MG63 (cell line): ENCODE data around the gene ANKRD36C. TPM values are rescaled to one million over a fixed set of nuclear protein-coding genes. Genes with fewer than 3 reads are reported as not detected.
"Not testable (repeated sequence)": the region's sequence is repeated elsewhere in the genome, so short reads cannot be mapped to it uniquely, and the experiment has no call there.

Experiments used
- DNase-seq: peaks from one replicate; pipeline ENCODE4 v3.0.0-alpha.2; 2020
- H3K27me3 ChIP-seq: fragments of 250-450 bp; sonication (Bioruptor Pico); 2 replicates; pipeline ENCODE4 v1.5.1; 2020; ENCODE audit warnings: mild to moderate bottlenecking, moderate library complexity
- H3K36me3 ChIP-seq: fragments of 250-450 bp; sonication (Bioruptor Pico); 2 replicates; pipeline ENCODE4 v1.5.1; 2020; ENCODE audit warnings: mild to moderate bottlenecking, moderate library complexity
- H3K4me3 ChIP-seq: fragments of 250-450 bp; sonication (Bioruptor Pico); 2 replicates; pipeline ENCODE4 v1.5.1; 2020; ENCODE audit warnings: mild to moderate bottlenecking, moderate library complexity
- H3K9me3 ChIP-seq: fragments of 250-450 bp; sonication (Bioruptor Pico); 2 replicates; pipeline ENCODE4 v1.5.1; 2020; ENCODE audit warnings: mild to moderate bottlenecking, moderate library complexity
- total RNA-seq: library from RNA; depleted of rRNA; stranded (reverse); fragments of >200 nt; shearing (Covaris generic); gene quantifications from 2 replicates; pipeline ENCODE4 v1.2.3, GENCODE V29; 2014; ENCODE audit warnings: low replicate concordance; rRNA removed

The ANKRD36C gene
- 6.1 and 10.3 TPM in 2 replicates for total RNA-seq

DNA sequence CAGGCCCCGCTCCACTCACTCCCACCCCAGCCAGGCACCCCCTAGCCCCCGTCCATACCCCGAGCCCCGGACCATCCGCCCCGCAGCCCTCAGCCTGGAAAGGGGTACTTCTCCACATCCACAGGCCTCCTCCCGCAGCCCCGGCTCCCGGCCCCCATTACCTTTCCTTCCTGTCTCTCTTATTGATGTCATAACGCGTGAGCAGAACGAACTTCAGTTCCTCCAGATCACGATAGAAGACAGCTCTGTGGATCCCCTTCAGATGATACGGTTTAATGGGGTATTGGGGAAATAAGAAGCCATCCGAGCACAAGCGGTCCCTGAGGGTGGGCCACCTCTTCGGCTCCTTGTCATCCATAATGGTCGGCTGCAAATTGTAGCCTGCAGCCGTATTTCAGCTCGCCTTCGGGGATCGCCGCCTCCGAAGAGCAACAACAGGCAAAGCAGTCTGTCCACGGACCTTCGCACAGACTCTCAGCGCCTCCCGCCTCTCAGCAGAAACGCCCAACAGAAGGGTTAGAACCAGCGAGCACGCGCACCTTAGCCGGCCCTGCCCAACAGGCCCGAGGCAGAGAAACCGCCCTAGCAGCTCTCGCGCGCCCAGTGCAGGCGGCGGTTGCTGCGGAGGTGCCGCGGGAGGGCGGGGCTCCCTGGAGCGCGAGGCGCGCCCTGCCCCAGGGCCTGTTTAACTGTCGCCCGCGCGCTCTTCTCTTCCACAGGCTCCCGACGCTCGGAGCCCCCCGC lies at the start of gene ANKRD36C:
Gene ANKRD36C (minus strand): TSS at position 474 of the 744 bp plus-strand sequence. CDS start 116 bp downstream, at position 358.
- DNase-seq: peak; percentile 40
- H3K4me3 ChIP-seq: peak within 1 kb of the TSS; percentile 86
- not testable (repeated sequence) for H3K9me3 ChIP-seq, H3K27me3 ChIP-seq, H3K36me3 ChIP-seq

- not testable (repeated sequence) for DNase-seq, H3K36me3 ChIP-seq, H3K9me3 ChIP-seq, H3K4me3 ChIP-seq, H3K27me3 ChIP-seq
Measured at GRCh38 chr2:96035554-96035953, 43.9 kb upstream of the ANKRD36C start.

DNA sequence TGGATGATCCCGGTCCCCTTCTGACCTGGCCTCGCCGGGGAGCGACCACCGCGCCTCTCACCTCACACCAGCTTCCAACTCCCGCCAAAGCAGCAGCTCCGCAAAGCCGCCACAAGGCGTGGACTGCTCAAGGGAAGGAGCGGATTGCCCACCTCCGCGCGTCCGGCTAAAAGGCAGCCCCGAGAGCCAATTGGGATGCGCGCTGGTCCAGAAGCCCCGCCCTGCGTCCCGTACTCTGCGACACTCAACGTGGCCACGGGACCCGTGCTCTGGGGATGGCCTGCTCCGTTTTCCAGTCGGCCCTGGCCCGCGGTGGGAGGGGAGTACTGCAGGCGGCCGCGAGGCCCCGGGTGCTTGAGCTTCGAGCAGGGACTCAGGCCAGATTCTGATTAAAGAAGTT lies 43.2 kb upstream of the ANKRD36C start, which contains the start of gene GPAT2:
Gene GPAT2 (minus strand): TSS at position 125 of the 400 bp plus-strand sequence. CDS start 2,557 bp downstream, outside the sequence.
- H3K36me3 ChIP-seq, H3K4me3 ChIP-seq, H3K27me3 ChIP-seq, H3K9me3 ChIP-seq, DNase-seq: not testable (repeated sequence)

DNA sequence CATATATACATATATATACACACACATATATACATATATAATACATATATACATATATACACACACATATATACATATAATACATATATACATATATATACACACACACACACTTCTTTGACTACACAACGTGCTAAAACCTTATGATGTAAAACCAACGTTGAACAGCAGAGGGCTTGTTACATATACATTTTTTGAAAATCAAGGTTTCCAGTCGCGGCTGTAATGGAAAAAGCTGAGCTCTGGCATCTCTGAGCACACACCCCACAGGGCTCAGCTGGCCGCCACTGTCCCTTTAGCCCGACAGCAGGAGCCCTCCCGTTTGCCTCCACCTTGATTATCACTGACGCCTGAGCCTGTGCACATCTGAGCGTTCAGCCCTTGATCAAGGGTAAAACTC lies 42.4 kb upstream of the ANKRD36C start:
- DNase-seq, H3K9me3 ChIP-seq, H3K27me3 ChIP-seq, H3K36me3 ChIP-seq, H3K4me3 ChIP-seq: not testable (repeated sequence)

DNA sequence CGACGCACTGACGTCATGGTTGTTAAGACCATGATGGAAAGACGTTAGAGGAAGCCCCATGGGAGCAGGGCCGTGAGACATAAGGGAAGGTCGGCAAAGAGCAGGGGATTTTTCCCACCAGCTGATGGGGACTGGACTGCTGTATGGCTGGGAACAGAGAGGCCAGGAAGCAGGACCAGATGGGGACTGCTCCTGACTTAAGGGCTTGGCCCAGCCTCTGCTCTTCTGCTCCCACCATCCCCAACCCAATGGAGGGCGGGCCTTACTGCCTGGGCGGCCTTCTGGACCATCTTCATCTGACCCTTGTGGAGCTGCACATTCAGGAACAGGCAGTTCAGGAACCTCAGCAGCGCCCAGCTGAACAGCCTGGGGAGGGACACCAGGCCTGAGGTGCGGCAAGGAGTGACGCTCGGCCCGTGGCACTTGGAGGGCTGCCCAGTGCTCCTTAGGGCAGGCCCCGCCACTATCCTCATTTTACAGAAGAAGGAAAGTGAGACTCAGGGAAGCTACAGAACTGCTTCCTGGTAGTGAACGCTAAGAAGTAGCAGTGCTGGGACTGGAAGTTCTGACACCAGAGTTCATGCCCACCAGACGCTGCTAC lies 36.2 kb upstream of the ANKRD36C start:
- not testable (repeated sequence) for H3K9me3 ChIP-seq, H3K4me3 ChIP-seq, H3K36me3 ChIP-seq, H3K27me3 ChIP-seq, DNase-seq

DNA sequence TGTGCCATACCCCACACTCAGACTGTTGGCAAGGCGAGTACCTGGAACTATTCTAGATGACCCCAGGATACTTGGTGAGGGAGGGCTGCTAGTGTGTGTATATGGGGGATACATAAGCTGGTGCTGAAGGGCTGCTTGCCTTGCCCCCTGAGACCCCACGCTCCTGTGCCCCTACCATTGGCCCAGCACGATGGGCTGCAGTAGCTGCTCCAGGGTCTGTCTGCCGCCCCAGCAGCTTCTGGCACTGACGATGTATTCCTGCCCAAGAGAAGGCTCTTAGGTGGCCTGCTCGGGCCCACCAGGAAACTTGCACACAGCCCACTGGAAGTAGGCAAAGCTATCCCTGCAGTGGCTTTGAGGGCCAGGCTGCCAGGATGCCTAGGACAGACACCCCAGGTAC lies 34.1 kb upstream of the ANKRD36C start:
- DNase-seq, H3K27me3 ChIP-seq, H3K4me3 ChIP-seq, H3K9me3 ChIP-seq, H3K36me3 ChIP-seq: not testable (repeated sequence)

DNA sequence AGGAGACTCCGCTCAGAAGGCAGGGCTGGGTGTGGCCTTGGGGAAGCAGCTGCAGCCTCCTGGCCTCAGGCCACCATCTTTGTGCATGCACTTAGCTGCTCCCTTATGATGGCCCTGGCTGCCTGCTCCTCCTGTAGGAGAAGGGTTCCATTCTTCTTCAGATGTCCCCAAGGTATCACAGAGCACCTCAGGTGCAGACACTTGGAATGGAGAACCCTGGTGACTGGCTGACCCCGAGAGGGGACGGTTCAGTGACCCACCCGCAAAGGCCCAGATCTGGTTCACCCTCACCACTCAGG lies 33.5 kb upstream of the ANKRD36C start:
- H3K27me3 ChIP-seq: no peaks in the 10 kb centered on the region
- H3K36me3 ChIP-seq: no peaks in the 10 kb centered on the region
- H3K4me3 ChIP-seq: no peak overlapping the region
- no peak for DNase-seq
- H3K9me3 ChIP-seq: no peaks in the 10 kb centered on the region

- Histone ChIP-seq H3K27me3 (no peaks in the 10 kb centered on the region), H3K4me3 (no peak overlapping the region), H3K36me3 (no peaks in the 10 kb centered on the region), H3K9me3 (no peaks in the 10 kb centered on the region)
- no peak for DNase-seq
Measured at GRCh38 chr2:96024336-96025193, 32.9 kb upstream of the ANKRD36C start.

DNA sequence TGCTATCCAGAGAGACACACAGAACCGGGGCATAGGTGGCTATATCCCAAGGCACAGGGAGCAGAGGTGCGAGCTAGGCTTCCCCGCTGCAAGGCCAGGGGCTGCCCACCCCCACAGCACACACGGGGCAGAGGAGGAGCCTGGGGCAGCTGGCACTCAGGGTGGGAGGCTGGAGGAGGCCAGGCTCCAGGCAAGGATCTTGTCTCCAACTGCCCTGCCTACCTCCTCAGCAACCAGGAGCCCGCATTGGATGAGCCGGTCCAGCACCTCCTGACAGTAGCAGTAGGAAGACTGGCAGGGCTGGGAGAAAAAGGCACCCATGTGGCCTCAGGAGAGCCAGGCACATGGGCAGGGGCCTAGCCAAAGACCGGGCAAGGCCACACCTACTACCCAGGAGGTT lies 32.1 kb upstream of the ANKRD36C start:
- not testable (repeated sequence) for H3K4me3 ChIP-seq, H3K9me3 ChIP-seq, H3K36me3 ChIP-seq, H3K27me3 ChIP-seq, DNase-seq

DNA sequence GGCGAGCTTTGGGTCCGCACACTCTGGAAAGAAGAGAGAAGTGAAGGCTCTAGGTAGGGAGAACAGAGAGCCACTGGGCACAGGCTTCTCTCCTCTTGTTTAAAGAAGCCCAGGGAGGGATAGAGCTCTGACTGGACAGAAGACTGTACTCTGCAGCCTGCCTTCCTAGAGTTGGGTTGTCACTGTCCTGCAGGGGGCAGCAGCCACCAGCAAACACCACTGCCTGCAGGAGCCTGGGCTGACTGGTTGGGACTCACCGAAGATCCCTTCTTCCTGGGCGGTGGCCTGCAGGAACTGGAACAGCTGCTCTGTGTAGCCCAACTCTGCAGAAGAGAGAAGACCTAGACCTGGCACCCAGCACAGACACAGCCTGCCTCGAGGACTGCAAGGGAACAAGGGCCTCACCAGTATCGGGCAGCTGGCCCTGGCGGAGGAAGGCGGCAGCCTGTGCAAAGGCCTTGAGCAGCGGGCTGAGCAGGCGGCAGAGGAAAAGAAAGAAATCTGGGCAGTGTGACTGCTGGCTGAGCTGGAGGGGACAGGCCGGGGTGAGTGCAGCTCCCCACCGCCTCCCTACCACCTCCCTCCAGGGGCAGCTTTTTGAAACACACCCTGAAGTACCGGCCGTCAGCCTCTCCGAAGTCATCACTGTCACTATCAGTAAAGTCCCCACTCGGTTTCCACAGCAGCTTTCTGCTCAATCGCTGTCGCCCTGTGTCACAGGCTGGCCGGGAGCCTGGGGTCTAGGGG lies 31.2 kb upstream of the ANKRD36C start:
- H3K36me3 ChIP-seq, H3K4me3 ChIP-seq, H3K9me3 ChIP-seq, H3K27me3 ChIP-seq: not testable (repeated sequence)
- DNase-seq: peak; percentile 72

GRCh38 chr2:96022126-96022525 lies 30.5 kb upstream of the ANKRD36C start:
- not testable (repeated sequence) for H3K4me3 ChIP-seq, H3K27me3 ChIP-seq, DNase-seq, H3K9me3 ChIP-seq, H3K36me3 ChIP-seq

DNA sequence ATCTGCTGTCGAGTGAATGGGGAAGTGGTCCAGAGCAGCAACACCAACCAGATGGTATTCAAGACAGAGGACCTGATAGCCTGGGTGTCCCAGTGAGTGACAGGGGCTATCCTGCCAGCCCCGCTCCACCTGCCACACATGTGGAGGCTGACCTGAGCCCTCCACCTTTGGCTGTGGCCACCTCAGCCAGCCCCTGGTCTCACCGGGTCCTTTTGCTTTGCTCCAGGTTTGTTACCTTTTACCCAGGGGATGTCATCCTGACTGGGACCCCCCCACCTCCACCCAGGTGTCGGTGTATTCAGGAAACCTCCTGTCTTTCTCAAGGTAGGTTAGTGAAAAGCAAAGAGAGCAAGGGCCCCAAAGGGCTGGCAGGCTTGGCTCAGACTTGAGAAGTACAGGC lies 29.5 kb upstream of the ANKRD36C start:
- not testable (repeated sequence) for DNase-seq, H3K4me3 ChIP-seq

DNA sequence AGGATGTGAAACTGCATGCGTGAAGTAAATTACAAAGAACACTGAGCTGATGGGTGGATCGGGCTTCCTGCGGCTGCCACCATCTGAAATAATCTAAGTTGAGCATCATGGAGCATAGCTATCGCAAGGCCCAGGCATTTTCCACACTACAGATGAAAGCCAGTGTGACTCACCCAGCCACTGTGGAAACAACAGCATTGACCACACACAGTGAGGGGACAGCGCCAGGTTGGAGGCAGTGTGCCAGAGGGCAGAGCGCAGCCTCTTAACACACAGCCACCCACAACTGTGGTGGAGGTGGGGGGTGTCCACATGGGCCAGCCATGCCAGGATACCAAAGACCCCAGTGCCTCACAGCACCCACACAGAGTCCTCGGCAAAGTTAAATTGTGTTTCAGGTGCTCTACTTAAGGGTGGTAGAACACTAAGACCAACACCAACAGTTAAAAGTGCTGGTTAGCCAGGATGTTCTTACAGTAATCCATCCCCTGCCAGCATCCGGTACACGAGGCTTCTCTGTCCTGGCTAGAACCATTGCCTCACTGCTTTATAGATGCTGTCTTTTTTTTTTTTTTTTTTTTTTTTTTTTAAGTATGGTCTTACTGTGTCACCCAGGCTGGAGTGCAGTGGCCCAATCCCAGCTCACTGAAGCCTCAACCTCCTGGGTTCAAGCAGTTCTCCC lies 28.4 kb upstream of the ANKRD36C start:
- H3K4me3 ChIP-seq, H3K36me3 ChIP-seq, H3K27me3 ChIP-seq, H3K9me3 ChIP-seq, DNase-seq: not testable (repeated sequence)

More for the DNA sequence above, 29.5 kb upstream of the ANKRD36C start:
- H3K9me3 ChIP-seq, H3K27me3 ChIP-seq, H3K36me3 ChIP-seq: not testable (repeated sequence)

DNA sequence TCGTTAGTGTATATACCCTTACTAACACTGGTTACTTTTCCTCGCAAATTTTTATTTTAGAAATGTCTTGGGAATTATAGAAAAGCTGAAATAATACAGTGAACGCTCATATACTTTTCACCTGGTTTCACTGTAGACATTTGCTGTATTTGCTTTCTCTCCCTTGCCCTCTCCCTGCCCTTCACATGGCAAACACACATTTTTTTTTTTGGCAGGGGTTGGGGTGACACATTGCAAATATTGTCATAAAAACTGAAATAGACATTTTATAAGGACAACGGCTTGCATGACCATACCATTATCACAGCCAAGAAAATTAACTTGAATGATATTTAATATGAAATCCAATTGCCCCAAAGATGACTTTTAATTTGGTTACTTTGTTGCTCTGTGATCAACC lies 24.7 kb upstream of the ANKRD36C start:
- not testable (repeated sequence) for DNase-seq, H3K27me3 ChIP-seq, H3K36me3 ChIP-seq, H3K9me3 ChIP-seq, H3K4me3 ChIP-seq

- DNase-seq, H3K4me3 ChIP-seq, H3K9me3 ChIP-seq, H3K27me3 ChIP-seq, H3K36me3 ChIP-seq: not testable (repeated sequence)
Measured at GRCh38 chr2:96012792-96013264, 21.2 kb upstream of the ANKRD36C start.

DNA sequence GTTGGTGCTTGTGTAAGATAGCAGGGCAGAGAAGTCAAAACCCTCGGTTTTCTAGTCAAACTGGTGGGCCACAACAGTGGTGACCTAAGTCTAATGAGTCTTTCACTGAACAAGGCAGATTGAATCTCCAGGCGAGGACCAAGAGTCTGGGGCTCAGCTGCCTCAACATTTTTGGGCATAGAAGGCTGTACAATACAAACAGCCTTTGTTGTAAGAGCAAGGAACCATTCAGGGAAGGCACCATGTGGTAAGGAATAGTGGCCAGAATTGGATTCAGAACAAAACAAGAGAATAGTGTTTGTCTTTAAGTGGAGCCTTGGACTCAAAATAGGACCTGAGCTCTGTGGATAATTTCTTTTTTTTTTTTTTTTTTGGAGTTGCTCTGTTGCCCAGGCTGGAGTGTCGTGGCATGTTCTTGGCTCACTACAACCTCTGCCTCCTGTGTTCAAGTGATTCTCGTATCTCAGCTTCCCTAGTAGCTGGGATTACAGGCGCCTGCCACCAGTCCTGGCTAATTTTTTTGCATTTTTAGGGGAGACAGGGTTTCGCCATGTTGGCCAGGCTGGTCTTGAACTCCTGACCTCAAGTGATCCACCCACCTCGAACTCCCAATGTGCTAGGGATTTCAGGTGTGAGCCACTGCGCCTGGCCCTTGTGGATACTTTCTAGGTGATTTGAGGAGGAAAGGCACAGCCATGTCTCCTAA lies 20.6 kb upstream of the ANKRD36C start:
- H3K36me3 ChIP-seq, H3K4me3 ChIP-seq, H3K9me3 ChIP-seq, H3K27me3 ChIP-seq, DNase-seq: not testable (repeated sequence)
